Neural progenitor cell (in vitro differentiated cells): ENCODE measurements around the gene GPATCH2L.

Experiments used
- CTCF ChIP-seq: fragments of 200-600 bp; sonication (generic); IDR thresholded peaks from 2 replicates; pipeline ENCODE4 v1.5.1; 2017; ENCODE audit warnings: antibody characterized with exemption, mild to moderate bottlenecking
- EZH2 ChIP-seq: fragments of 200-600 bp; sonication (generic); IDR thresholded peaks from 2 replicates; pipeline ENCODE4 v1.6.1; 2017; ENCODE audit warnings: antibody characterized with exemption, mild to moderate bottlenecking, moderate library complexity
- EZH2phosphoT487 ChIP-seq: fragments of 200-600 bp; sonication (generic); IDR thresholded peaks from 2 replicates; pipeline ENCODE4 v1.6.1; 2017; ENCODE audit warnings: antibody characterized with exemption

GRCh38 chr14:76237349-76237990 is 85.7 kb downstream of the GPATCH2L start:
- no peak for TF ChIP-seq EZH2
- no peak for TF ChIP-seq CTCF
- TF ChIP-seq EZH2phosphoT487: no peak
